ENCODE results near the gene KCNA5.

The KCNA5 gene

DNA sequence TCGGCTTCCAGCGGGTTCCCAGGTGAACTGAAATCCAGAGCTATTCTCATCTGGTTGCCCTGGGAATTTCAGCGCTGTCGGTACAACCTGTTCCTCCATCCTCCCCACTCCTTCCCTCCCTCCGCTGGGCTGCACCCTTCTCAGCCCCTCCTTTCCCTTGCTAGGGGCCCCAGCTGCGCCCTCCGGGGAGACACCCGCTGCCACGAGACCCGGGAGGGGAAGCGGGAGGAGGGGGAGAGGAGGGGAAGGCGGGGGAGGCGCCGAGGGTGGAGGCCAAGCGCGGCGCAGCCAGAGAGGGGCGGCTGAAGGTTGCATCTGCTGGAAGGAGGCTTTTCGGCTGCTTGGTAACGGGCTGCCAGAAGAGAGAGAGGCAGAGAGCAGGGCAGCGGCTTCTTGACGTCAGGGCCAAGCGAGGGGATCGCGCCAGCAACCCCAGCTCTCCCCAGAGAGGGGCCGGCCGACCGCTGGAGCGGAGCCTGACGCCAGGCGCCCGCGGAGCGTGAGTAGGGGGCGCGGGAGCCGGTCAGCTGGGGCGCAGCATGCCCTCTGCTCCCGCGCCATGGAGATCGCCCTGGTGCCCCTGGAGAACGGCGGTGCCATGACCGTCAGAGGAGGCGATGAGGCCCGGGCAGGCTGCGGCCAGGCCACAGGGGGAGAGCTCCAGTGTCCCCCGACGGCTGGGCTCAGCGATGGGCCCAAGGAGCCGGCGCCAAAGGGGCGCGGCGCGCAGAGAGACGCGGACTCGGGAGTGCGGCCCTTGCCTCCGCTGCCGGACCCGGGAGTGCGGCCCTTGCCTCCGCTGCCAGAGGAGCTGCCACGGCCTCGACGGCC is at the start of gene KCNA5:
Gene KCNA5, plus strand, starts transcription at position 291 of the 831 bp plus-strand sequence. Its CDS starts 269 bp downstream, at position 560.
- no peak for DNase-seq

GRCh38 chr12:4994622-4995021 is 49.1 kb upstream of the KCNA5 start:
- DNase-seq: no peak

DNA sequence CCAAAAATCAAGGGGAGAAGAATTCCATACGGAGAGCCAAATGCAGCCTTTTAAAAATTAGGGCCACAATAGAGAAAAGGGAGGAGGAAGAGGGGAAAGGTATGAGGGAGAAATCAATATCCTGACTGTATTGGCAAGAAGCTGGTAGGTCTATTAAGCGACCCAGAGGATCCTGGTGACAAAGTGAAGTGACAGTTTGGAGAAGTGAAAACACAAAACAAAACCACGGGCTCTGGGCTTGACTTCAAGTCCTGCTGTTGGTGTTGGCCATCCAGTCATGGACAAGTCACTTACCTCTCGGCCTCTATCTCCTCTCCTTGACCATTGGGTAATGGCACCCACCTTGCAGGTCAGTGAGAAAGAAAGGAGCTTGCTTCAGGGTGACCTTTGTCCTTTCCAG is 47.0 kb upstream of the KCNA5 start:
- no peak for DNase-seq

GRCh38 chr12:4997939-4998338 is 45.7 kb upstream of the KCNA5 start:
- no peak for DNase-seq

DNA sequence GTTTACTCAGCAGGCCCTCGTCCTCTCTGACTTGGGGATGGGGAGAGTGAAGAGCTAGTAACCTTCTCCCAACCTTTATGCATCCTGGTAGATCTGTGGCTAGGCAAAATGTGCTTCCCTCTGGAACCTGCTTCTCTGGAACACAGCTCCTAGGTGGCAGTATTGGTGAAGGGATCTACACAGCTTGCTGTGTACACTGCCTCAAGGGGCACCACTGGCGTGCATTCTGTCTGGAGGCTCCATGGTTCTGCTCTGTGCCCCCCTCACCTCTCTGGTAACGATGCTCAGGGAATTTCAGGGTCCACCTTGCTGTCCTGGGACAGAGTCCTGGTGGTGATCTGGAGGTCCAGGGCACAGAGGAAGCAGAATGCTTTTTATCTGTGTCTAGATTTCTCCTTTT is 43.5 kb upstream of the KCNA5 start:
- no peak for DNase-seq

GRCh38 chr12:5000658-5001385 is 42.9 kb upstream of the KCNA5 start:
- no peak for DNase-seq

GRCh38 chr12:5003025-5003666 is 40.5 kb upstream of the KCNA5 start:
- DNase-seq: peak; percentile 64

- no peak for DNase-seq
Observed at GRCh38 chr12:5008661-5009060, 35.0 kb upstream of the KCNA5 start.

GRCh38 chr12:5010151-5010550 is 33.5 kb upstream of the KCNA5 start:
- no peak for DNase-seq

GRCh38 chr12:5012337-5012736 is 31.3 kb upstream of the KCNA5 start:
- DNase-seq: no peak

DNA sequence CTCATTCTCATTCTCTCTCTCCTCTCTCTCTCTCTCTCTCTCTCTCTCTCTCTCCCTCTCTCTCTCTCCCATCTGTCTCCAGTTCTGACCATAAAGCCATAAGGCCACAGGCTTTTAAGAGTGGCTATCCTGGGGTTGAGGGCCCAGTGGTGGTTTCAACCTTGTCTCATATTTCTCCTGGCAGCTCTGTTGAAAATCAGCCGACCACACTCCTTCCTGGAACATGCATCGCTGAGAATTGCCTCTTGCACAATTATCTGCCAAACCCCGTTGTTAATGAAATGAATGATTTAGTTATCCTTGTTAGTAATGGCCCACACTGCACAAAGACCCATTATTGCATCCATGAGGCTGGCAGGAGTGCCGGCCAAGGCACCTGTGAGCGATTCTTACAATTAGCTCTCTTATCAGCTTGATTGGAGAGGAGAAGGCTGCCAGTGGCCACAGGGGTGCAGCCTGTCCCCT is 30.4 kb upstream of the KCNA5 start:
- DNase-seq: no peak

DNA sequence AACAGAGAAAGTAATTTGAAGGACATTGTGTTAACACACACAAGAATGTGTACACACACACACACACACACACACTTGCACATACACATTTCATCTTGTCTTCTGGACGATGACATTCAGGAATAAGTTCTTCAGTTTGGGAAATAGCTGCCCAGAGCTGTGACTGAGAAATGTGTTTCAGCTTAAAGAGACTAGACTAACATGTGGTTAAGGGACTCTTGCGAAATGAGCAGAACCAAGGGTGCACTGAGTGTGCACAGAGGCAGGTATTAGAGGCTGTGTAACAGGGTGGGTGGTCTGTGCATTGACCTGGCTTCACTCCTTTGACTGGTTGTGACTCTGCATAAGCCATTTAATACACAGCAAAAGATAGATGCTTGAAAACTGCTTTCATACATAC is 29.4 kb upstream of the KCNA5 start:
- no peak for DNase-seq

- no peak for DNase-seq
Observed at GRCh38 chr12:5015711-5016492, 27.8 kb upstream of the KCNA5 start.

GRCh38 chr12:5016526-5016925 is 27.2 kb upstream of the KCNA5 start:
- no peak for DNase-seq

GRCh38 chr12:5017638-5018348 is 25.9 kb upstream of the KCNA5 start:
- no peak for DNase-seq

DNA sequence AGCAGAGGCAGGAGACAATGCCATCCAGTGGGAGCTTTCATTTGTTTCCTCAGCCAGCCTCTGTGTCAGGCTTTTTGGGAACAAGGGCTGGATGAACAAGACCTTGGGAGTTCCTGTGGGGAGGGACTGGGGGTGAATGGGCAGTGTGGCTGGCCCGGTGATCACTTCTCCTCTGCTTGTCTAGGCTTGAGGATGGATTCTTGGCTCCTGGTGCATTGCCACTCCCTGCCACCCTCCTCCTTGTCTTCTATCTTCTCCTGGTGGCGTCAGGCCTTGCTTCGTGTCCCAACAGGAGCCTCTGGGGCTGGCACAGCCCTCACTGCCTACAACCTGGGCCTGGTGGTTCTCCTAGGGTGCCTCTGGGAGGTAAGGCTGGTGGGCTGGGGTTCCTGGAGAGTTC is 25.0 kb upstream of the KCNA5 start:
- DNase-seq: no peak

GRCh38 chr12:5022025-5022424 is 21.7 kb upstream of the KCNA5 start:
- no peak for DNase-seq

GRCh38 chr12:5022465-5023061 is 21.1 kb upstream of the KCNA5 start:
- peak; percentile 44 for DNase-seq

DNA sequence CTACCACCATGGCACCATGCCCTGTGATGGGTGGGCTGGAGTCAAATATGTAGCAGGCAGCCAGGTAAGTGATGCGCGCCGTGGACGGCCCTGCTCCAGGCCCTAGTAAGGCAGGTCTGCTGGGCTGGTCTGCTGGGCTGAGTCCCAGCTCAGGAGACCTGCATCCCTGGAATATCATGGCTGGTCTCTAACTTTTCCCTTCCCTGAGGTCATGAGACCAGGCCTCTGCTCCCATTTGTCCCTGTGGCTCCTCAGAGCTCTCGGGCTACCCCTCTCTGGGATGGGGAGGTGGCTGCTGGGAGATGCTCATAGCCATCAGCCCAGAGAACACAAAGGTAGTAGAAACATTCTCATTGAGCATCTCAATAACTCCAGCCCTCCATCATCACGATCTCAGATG is 19.8 kb upstream of the KCNA5 start:
- no peak for DNase-seq

- DNase-seq: no peak
Observed at GRCh38 chr12:5026342-5026938, 17.2 kb upstream of the KCNA5 start.

All from NCI-H2029 (cell line).